ENCODE measurements around the gene ATXN1.

Gene ATXN1

GRCh38 chr6:16742116-16742515 is 19.1 kb downstream of the ATXN1 start:
- no peak for DNase-seq

- DNase-seq = no peak
These were observed 19.9 kb downstream of the ATXN1 start for GRCh38 chr6:16741112-16742016.

GRCh38 chr6:16740097-16740496 is 21.2 kb downstream of the ATXN1 start:
- DNase-seq = no peak

GRCh38 chr6:16739329-16739801 is 21.9 kb downstream of the ATXN1 start:
- DNase-seq = peak; percentile 39

- DNase-seq = no peak
These were observed 23.3 kb downstream of the ATXN1 start for GRCh38 chr6:16737925-16738324.

GRCh38 chr6:16736856-16737775 is 24.1 kb downstream of the ATXN1 start:
- DNase-seq = peak; percentile 48

GRCh38 chr6:16735014-16735413 is 26.2 kb downstream of the ATXN1 start:
- peak; percentile 50 for DNase-seq

- no peak for DNase-seq
These were observed 28.2 kb downstream of the ATXN1 start for GRCh38 chr6:16733085-16733484.

GRCh38 chr6:16731478-16732051 is 29.7 kb downstream of the ATXN1 start:
- no peak for DNase-seq

GRCh38 chr6:16730738-16731477 is 30.4 kb downstream of the ATXN1 start:
- DNase-seq = peak; percentile 72

- no peak for DNase-seq
These were observed 31.5 kb downstream of the ATXN1 start for GRCh38 chr6:16729744-16730143.

GRCh38 chr6:16729183-16729691 is 32.0 kb downstream of the ATXN1 start:
- DNase-seq = peak; percentile 55

- DNase-seq = no peak
These were observed 32.6 kb downstream of the ATXN1 start for GRCh38 chr6:16728513-16729182.

- peak; percentile 40 for DNase-seq
These were observed 33.3 kb downstream of the ATXN1 start for GRCh38 chr6:16727996-16728395.

GRCh38 chr6:16725145-16725864 is 36.0 kb downstream of the ATXN1 start:
- DNase-seq = no peak

- DNase-seq = peak; percentile 63
These were observed 37.4 kb downstream of the ATXN1 start for GRCh38 chr6:16723826-16724225.

GRCh38 chr6:16723402-16723801 is 37.9 kb downstream of the ATXN1 start:
- no peak for DNase-seq

GRCh38 chr6:16722630-16723029 is 38.6 kb downstream of the ATXN1 start:
- peak; percentile 46 for DNase-seq

- peak; percentile 94 for DNase-seq
These were observed 39.3 kb downstream of the ATXN1 start for GRCh38 chr6:16721977-16722376.

- DNase-seq = no peak
These were observed 40.4 kb downstream of the ATXN1 start for GRCh38 chr6:16720861-16721260.

- DNase-seq = no peak
These were observed 41.8 kb downstream of the ATXN1 start for GRCh38 chr6:16719488-16719887.

Data from NCI-H69 (cell line).